Neural cell (in vitro differentiated cells): ENCODE measurements around the gene HBQ1.

ENCODE experiments used
- EP300 ChIP-seq: fragments of 450-650 bp; conservative IDR thresholded peaks from 2 replicates; pipeline ENCODE4 v1.6.1; 2014; ENCODE audit warnings: antibody characterized with exemption, mild to moderate bottlenecking, moderate library complexity; ENCODE audit not compliant: poor library complexity, severe bottlenecking
- EZH2 ChIP-seq: fragments of 200-600, 300-800 bp; shearing (Covaris generic), sonication (generic); IDR thresholded peaks from 2 replicates; pipeline ENCODE4 v1.6.1; 2014; ENCODE audit warnings: antibody characterized with exemption, low read length, borderline replicate concordance, mild to moderate bottlenecking; ENCODE audit not compliant: insufficient read depth, poor library complexity, severe bottlenecking
- POLR2AphosphoS5 ChIP-seq: IDR thresholded peaks from 2 replicates; pipeline ENCODE4 v1.6.1; 2012
- TAF1 ChIP-seq: IDR thresholded peaks from 2 replicates; pipeline ENCODE4 v1.6.1; 2012; ENCODE audit warnings: low read depth
- TF ChIP-seq, protein P1 (sequence below): fragments of 450-650 bp; IDR thresholded peaks from 2 replicates; pipeline ENCODE4 v1.5.1; 2014; ENCODE audit warnings: antibody characterized with exemption, mild to moderate bottlenecking, moderate library complexity; ENCODE audit not compliant: poor library complexity, severe bottlenecking

GRCh38 chr16:146646-147045 is 33.6 kb upstream of the HBQ1 start:
- TF ChIP-seq POLR2AphosphoS5 (no peak), TAF1 (no peak), EZH2 (no peak), EP300 (no peak)
- TF ChIP-seq, protein P1, sequence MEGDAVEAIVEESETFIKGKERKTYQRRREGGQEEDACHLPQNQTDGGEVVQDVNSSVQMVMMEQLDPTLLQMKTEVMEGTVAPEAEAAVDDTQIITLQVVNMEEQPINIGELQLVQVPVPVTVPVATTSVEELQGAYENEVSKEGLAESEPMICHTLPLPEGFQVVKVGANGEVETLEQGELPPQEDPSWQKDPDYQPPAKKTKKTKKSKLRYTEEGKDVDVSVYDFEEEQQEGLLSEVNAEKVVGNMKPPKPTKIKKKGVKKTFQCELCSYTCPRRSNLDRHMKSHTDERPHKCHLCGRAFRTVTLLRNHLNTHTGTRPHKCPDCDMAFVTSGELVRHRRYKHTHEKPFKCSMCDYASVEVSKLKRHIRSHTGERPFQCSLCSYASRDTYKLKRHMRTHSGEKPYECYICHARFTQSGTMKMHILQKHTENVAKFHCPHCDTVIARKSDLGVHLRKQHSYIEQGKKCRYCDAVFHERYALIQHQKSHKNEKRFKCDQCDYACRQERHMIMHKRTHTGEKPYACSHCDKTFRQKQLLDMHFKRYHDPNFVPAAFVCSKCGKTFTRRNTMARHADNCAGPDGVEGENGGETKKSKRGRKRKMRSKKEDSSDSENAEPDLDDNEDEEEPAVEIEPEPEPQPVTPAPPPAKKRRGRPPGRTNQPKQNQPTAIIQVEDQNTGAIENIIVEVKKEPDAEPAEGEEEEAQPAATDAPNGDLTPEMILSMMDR, result no peak
